ENCODE measurements around the gene TBCA.

Gene TBCA

GRCh38 chr5:77775790-77776553 is at the start of gene TBCA:
TSS of gene TBCA (minus strand) at chr5:77776339. CDS start at chr5:77776257, 82 bp downstream.
- peak; percentile 7 for DNase-seq

GRCh38 chr5:77824981-77825380 is 48.8 kb upstream of the TBCA start:
- no peak for DNase-seq

- no peak for DNase-seq
Observed at GRCh38 chr5:77816686-77817085, 40.5 kb upstream of the TBCA start.

- no peak for DNase-seq
Observed at GRCh38 chr5:77812926-77813589, 36.9 kb upstream of the TBCA start.

GRCh38 chr5:77806213-77806843 is 30.2 kb upstream of the TBCA start:
- DNase-seq, result no peak

GRCh38 chr5:77798456-77798855 is 22.3 kb upstream of the TBCA start:
- DNase-seq, result no peak

GRCh38 chr5:77797136-77797535 is 21.0 kb upstream of the TBCA start:
- DNase-seq, result no peak

GRCh38 chr5:77795846-77796245 is 19.7 kb upstream of the TBCA start:
- DNase-seq, result no peak

- DNase-seq, result no peak
Observed at GRCh38 chr5:77795268-77795667, 19.1 kb upstream of the TBCA start.

GRCh38 chr5:77791926-77792325 is 15.8 kb upstream of the TBCA start:
- DNase-seq, result no peak

GRCh38 chr5:77791356-77791755 is 15.2 kb upstream of the TBCA start:
- DNase-seq, result no peak

- no peak for DNase-seq
Observed at GRCh38 chr5:77785229-77785628, 9.1 kb upstream of the TBCA start.

- no peak for DNase-seq
Observed at GRCh38 chr5:77784735-77785134, 8.6 kb upstream of the TBCA start.

- DNase-seq, result no peak
Observed at GRCh38 chr5:77781076-77781475, 4.9 kb upstream of the TBCA start.

GRCh38 chr5:77778881-77779438 is 2.8 kb upstream of the TBCA start:
- no peak for DNase-seq

GRCh38 chr5:77778398-77778797 is 2.3 kb upstream of the TBCA start:
- no peak for DNase-seq

- no peak for DNase-seq
Observed at GRCh38 chr5:77777911-77778310, 1.8 kb upstream of the TBCA start.

- DNase-seq, result no peak
Observed at GRCh38 chr5:77777281-77777892, 1.2 kb upstream of the TBCA start.

- DNase-seq, result no peak
Observed at GRCh38 chr5:77776554-77777206, 541 bp upstream of the TBCA start.

GRCh38 chr5:77774981-77775789 is 954 bp downstream of the TBCA start:
- DNase-seq, result no peak

- DNase-seq, result no peak
Observed at GRCh38 chr5:77773734-77774280, 2.3 kb downstream of the TBCA start.

- DNase-seq, result no peak
Observed at GRCh38 chr5:77772729-77773128, 3.4 kb downstream of the TBCA start.
